Measurements from ENCODE around the gene RPL41.

DNA sequence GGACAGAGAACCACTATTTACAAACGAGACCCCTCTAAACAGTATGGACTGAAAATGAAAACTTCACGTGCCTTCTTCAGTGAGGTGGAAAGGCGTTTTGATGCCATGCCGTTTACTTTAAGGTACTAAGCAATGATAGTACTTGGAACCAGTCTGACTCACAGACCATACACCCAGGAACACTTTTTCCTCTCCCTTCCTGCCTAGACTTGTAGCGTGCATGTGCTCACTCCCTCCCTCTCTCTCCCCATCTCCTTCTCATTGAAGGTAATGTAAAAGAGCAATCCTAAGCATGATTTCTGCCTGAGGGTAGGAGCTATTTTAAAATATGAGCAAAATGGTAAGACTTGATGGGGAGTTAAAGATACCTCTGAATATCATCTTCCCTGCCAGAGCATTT is 5.9 kb upstream of the RPL41 start:
- TF ChIP-seq POLR2A (IDR thresholded peaks at IDR 0.05) = no peak
- TF ChIP-seq CTCF (IDR thresholded peaks at IDR 0.05) = no peak

Data from right lobe of liver (tissue), 4 donors.